ENCODE measurements around the gene DYNLL1. TPM values are rescaled to one million over a fixed set of nuclear protein-coding genes. Genes with fewer than 3 reads are reported as not detected.

Gene DYNLL1
- total RNA-seq = 261 and 303 TPM in 2 replicates

GRCh38 chr12:120495731-120496412, at the start of gene DYNLL1:
TSS of gene DYNLL1 (plus strand) at chr12:120496113. CDS start at chr12:120496422, 309 bp downstream.

GRCh38 chr12:120469450-120470149, 26.3 kb upstream of the DYNLL1 start, which contains the start of gene SRSF9:
TSS of gene SRSF9 (minus strand) at chr12:120469748. CDS start at chr12:120469609, 139 bp downstream.

GRCh38 chr12:120528861-120529525, 33.1 kb downstream of the DYNLL1 start, which contains the start of gene COQ5:
TSS of gene COQ5 (minus strand) at chr12:120529158. CDS start at chr12:120529141, 17 bp downstream.

GRCh38 chr12:120534203-120534702, 38.3 kb downstream of the DYNLL1 start, which contains the start of gene RNF10:
TSS of gene RNF10 (plus strand) at chr12:120534356. CDS start at chr12:120534812, 456 bp downstream.

Other genes with a start within 250 kb of the DYNLL1 start
- 27.4 and 38.6 TPM in 2 replicates for gene PXN, start 230.4 kb upstream of the DYNLL1 start, total RNA-seq
- not detected in 2 replicates for gene RNU4-2, start 204.2 kb upstream of the DYNLL1 start, total RNA-seq
- gene RNU4-1, start 202.9 kb upstream of the DYNLL1 start, total RNA-seq = under 0.01 TPM in 1 of 2 replicates, not detected in the other
- 1.5 and 2.0 TPM in 2 replicates for gene SIRT4, start 193.8 kb upstream of the DYNLL1 start, total RNA-seq
- not detected in 2 replicates for gene PLA2G1B, start 168.3 kb upstream of the DYNLL1 start, total RNA-seq
- gene MSI1, start 126.9 kb upstream of the DYNLL1 start, total RNA-seq = 0.20 TPM in 1 of 2 replicates, not detected in the other
- gene COX6A1, start 58.0 kb upstream of the DYNLL1 start, total RNA-seq = 323 and 352 TPM in 2 replicates
- 14.4 and 16.9 TPM in 2 replicates for gene TRIAP1, start 49.7 kb upstream of the DYNLL1 start, total RNA-seq
- 17.0 and 20.2 TPM in 2 replicates for gene GATC, start 49.7 kb upstream of the DYNLL1 start, total RNA-seq
- gene SRSF9, start 26.4 kb upstream of the DYNLL1 start, total RNA-seq = 170 and 195 TPM in 2 replicates
- 25.3 and 30.5 TPM in 2 replicates for gene COQ5, start 33.0 kb downstream of the DYNLL1 start, total RNA-seq
- 189 and 197 TPM in 2 replicates for gene RNF10, start 38.2 kb downstream of the DYNLL1 start, total RNA-seq
- 26.1 and 36.7 TPM in 2 replicates for gene POP5, start 85.3 kb downstream of the DYNLL1 start, total RNA-seq
- 1.6 and 21.4 TPM in 2 replicates for gene CABP1, start 144.5 kb downstream of the DYNLL1 start, total RNA-seq
- gene MLEC, start 191.0 kb downstream of the DYNLL1 start, total RNA-seq = 136 and 156 TPM in 2 replicates
- 43.9 and 44.3 TPM in 2 replicates for gene UNC119B, start 214.3 kb downstream of the DYNLL1 start, total RNA-seq
- 5.6 and 6.6 TPM in 2 replicates for gene ACADS, start 229.7 kb downstream of the DYNLL1 start, total RNA-seq

Measured in smooth muscle cell of the pulmonary artery (primary cell).